Measurements from ENCODE around the gene C9orf152. TPM values are rescaled to one million over a fixed set of nuclear protein-coding genes. Genes with fewer than 3 reads are reported as not detected.

Gene C9orf152
- total and polyA plus RNA-seq, 2 of the 13 experiments (the other 11 are each of a cell fraction or from before 2014, with no cell fraction given), result 0.24 to 0.48 TPM

- TF ChIP-seq ZNF264 (CRISPR knock-in tag; IDR thresholded peaks at IDR 0.05) (no peak), UBTF (CRISPR knock-in tag; IDR thresholded peaks at IDR 0.05) (no peak), ZNF331 (CRISPR knock-in tag; IDR thresholded peaks at IDR 0.05) (0 out of 2 replicates have a peak, but pooled peaks have one; percentile 22), ELF3 (CRISPR knock-in tag; IDR thresholded peaks at IDR 0.05) (no peak), NRL (CRISPR knock-in tag; IDR thresholded peaks at IDR 0.05; ENCODE audit: borderline replicate concordance) (no peak), KDM6A (CRISPR knock-in tag; IDR thresholded peaks at IDR 0.05; ENCODE audit: low read depth) (no peak), PBX2 (CRISPR knock-in tag; IDR thresholded peaks at IDR 0.05) (no peak), GTF3A (CRISPR knock-in tag; conservative IDR thresholded peaks at IDR 0.05) (no peak), GPN1 (CRISPR knock-in tag; IDR thresholded peaks at IDR 0.05; ENCODE audit: borderline replicate concordance) (no peak), ZNF224 (CRISPR knock-in tag; IDR thresholded peaks at IDR 0.05) (no peak), SOX6 (IDR thresholded peaks at IDR 0.05) (no peak), SOX6 (CRISPR knock-in tag; IDR thresholded peaks at IDR 0.05) (peak; percentile 55; the same call in 1 of the 2 replicates), ZNF367 (CRISPR knock-in tag; IDR thresholded peaks at IDR 0.05; ENCODE audit: borderline replicate concordance) (no peak)
- TF ChIP-seq, protein P1, sequence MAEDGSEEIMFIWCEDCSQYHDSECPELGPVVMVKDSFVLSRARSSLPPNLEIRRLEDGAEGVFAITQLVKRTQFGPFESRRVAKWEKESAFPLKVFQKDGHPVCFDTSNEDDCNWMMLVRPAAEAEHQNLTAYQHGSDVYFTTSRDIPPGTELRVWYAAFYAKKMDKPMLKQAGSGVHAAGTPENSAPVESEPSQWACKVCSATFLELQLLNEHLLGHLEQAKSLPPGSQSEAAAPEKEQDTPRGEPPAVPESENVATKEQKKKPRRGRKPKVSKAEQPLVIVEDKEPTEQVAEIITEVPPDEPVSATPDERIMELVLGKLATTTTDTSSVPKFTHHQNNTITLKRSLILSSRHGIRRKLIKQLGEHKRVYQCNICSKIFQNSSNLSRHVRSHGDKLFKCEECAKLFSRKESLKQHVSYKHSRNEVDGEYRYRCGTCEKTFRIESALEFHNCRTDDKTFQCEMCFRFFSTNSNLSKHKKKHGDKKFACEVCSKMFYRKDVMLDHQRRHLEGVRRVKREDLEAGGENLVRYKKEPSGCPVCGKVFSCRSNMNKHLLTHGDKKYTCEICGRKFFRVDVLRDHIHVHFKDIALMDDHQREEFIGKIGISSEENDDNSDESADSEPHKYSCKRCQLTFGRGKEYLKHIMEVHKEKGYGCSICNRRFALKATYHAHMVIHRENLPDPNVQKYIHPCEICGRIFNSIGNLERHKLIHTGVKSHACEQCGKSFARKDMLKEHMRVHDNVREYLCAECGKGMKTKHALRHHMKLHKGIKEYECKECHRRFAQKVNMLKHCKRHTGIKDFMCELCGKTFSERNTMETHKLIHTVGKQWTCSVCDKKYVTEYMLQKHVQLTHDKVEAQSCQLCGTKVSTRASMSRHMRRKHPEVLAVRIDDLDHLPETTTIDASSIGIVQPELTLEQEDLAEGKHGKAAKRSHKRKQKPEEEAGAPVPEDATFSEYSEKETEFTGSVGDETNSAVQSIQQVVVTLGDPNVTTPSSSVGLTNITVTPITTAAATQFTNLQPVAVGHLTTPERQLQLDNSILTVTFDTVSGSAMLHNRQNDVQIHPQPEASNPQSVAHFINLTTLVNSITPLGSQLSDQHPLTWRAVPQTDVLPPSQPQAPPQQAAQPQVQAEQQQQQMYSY (CRISPR knock-in tag; IDR thresholded peaks at IDR 0.05), result no peak
- TF ChIP-seq, protein P2, sequence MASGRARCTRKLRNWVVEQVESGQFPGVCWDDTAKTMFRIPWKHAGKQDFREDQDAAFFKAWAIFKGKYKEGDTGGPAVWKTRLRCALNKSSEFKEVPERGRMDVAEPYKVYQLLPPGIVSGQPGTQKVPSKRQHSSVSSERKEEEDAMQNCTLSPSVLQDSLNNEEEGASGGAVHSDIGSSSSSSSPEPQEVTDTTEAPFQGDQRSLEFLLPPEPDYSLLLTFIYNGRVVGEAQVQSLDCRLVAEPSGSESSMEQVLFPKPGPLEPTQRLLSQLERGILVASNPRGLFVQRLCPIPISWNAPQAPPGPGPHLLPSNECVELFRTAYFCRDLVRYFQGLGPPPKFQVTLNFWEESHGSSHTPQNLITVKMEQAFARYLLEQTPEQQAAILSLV (CRISPR knock-in tag; IDR thresholded peaks at IDR 0.05; ENCODE audit: borderline replicate concordance), result no peak
- TF ChIP-seq, protein P3, sequence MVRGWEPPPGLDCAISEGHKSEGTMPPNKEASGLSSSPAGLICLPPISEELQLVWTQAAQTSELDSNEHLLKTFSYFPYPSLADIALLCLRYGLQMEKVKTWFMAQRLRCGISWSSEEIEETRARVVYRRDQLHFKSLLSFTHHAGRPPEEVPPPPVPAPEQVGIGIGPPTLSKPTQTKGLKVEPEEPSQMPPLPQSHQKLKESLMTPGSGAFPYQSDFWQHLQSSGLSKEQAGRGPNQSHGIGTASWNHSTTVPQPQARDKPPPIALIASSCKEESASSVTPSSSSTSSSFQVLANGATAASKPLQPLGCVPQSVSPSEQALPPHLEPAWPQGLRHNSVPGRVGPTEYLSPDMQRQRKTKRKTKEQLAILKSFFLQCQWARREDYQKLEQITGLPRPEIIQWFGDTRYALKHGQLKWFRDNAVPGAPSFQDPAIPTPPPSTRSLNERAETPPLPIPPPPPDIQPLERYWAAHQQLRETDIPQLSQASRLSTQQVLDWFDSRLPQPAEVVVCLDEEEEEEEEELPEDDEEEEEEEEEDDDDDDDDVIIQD (CRISPR knock-in tag; IDR thresholded peaks at IDR 0.05; ENCODE audit: low read depth), result no peak
- TF ChIP-seq, protein P4, sequence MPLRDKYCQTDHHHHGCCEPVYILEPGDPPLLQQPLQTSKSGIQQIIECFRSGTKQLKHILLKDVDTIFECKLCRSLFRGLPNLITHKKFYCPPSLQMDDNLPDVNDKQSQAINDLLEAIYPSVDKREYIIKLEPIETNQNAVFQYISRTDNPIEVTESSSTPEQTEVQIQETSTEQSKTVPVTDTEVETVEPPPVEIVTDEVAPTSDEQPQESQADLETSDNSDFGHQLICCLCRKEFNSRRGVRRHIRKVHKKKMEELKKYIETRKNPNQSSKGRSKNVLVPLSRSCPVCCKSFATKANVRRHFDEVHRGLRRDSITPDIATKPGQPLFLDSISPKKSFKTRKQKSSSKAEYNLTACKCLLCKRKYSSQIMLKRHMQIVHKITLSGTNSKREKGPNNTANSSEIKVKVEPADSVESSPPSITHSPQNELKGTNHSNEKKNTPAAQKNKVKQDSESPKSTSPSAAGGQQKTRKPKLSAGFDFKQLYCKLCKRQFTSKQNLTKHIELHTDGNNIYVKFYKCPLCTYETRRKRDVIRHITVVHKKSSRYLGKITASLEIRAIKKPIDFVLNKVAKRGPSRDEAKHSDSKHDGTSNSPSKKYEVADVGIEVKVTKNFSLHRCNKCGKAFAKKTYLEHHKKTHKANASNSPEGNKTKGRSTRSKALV (CRISPR knock-in tag; IDR thresholded peaks at IDR 0.05), result no peak
These were observed 24.5 kb downstream of the C9orf152 start (continued) for GRCh38 chr9:110183208-110184145.

All from HepG2 (cell line).